DOHH2 (cell line): Measurements from ENCODE around the gene PLCG2.

ENCODE experiments used
- CTCF ChIP-seq: fragments of 200-600 bp; sonication (generic); IDR thresholded peaks from one replicate; pipeline ENCODE4 v1.5.1; 2014; ENCODE audit warnings: antibody characterized with exemption, mild to moderate bottlenecking, low read depth, low read length; ENCODE audit not compliant: poor library complexity, severe bottlenecking
- EZH2phosphoT487 ChIP-seq: fragments of 200-600 bp; sonication (generic); IDR thresholded peaks from 2 replicates; pipeline ENCODE4 v1.6.1; 2017; ENCODE audit warnings: borderline replicate concordance, mild to moderate bottlenecking, antibody characterized with exemption, low read length, moderate library complexity, mixed read lengths

GRCh38 chr16:81891736-81892364 is 112.8 kb downstream of the PLCG2 start:
- TF ChIP-seq CTCF = no peak
- TF ChIP-seq EZH2phosphoT487 = no peak
